H9 (cell line): ENCODE measurements around the gene KCNK16. TPM values are rescaled to one million over a fixed set of nuclear protein-coding genes. Genes with fewer than 3 reads are reported as not detected.

Experiments
- DNase-seq: peaks from one replicate; pipeline ENCODE4 v3.0.0-alpha.2; 2017
- H2AFZ ChIP-seq: one replicate; pipeline ENCODE4 v1.6.1; 2013; ENCODE audit warnings: mild to moderate bottlenecking, low read length, control low read depth, moderate library complexity
- H2AK5ac ChIP-seq: 2 replicates; pipeline ENCODE4 v1.6.1; 2013; ENCODE audit warnings: low read length, control low read depth, mixed read lengths; ENCODE audit not compliant: insufficient read length
- H2BK120ac ChIP-seq: one replicate; pipeline ENCODE4 v1.6.1; 2013; ENCODE audit warnings: low read depth, mild to moderate bottlenecking, low read length, control low read depth, inconsistent platforms; ENCODE audit not compliant: poor library complexity, severe bottlenecking
- H2BK12ac ChIP-seq: 2 replicates; pipeline ENCODE4 v1.6.1; 2013; ENCODE audit warnings: low read length, control low read depth, mixed read lengths, low read depth; ENCODE audit not compliant: insufficient read length
- H2BK15ac ChIP-seq: 2 replicates; pipeline ENCODE4 v1.6.1; 2013; ENCODE audit warnings: low read depth, low read length, control low read depth
- H2BK20ac ChIP-seq: one replicate; pipeline ENCODE4 v1.6.1; 2013; ENCODE audit warnings: low read depth, mild to moderate bottlenecking, low read length, control low read depth, inconsistent platforms; ENCODE audit not compliant: poor library complexity, severe bottlenecking
- H2BK5ac ChIP-seq: 2 replicates; pipeline ENCODE4 v1.6.1; 2013; ENCODE audit warnings: low read length, control low read depth, mixed read lengths; ENCODE audit not compliant: insufficient read length
- H3K14ac ChIP-seq: 2 replicates; pipeline ENCODE4 v1.6.1; 2013; ENCODE audit warnings: low read length, control low read depth; ENCODE audit not compliant: insufficient read depth
- H3K18ac ChIP-seq: 2 replicates; pipeline ENCODE4 v1.6.1; 2013; ENCODE audit warnings: low read depth, mild to moderate bottlenecking, mixed read lengths, low read length, control low read depth; ENCODE audit not compliant: insufficient read length
- H3K23ac ChIP-seq: 2 replicates; pipeline ENCODE4 v1.6.1; 2013; ENCODE audit warnings: low read length, control low read depth, mixed read lengths, low read depth; ENCODE audit not compliant: insufficient read length
- H3K23me2 ChIP-seq: 2 replicates; pipeline ENCODE4 v1.6.1; 2013; ENCODE audit warnings: low read depth, mild to moderate bottlenecking, mixed read lengths, low read length, control low read depth; ENCODE audit not compliant: insufficient read length, poor library complexity, severe bottlenecking
- H3K27ac ChIP-seq: 2 replicates; pipeline ENCODE4 v1.5.1; 2013; ENCODE audit warnings: low read length, control low read depth, mixed read lengths, low read depth; ENCODE audit not compliant: insufficient read length
- H3K27me3 ChIP-seq: 2 replicates; pipeline ENCODE4 v1.6.1; 2013; ENCODE audit warnings: low read length, control low read depth, inconsistent platforms; ENCODE audit not compliant: insufficient read depth
- H3K4ac ChIP-seq: 2 replicates; pipeline ENCODE4 v1.6.1; 2013; ENCODE audit warnings: low read depth, mild to moderate bottlenecking, control low read depth, inconsistent platforms, low read length, moderate library complexity
- H3K4me1 ChIP-seq: 2 replicates; pipeline ENCODE4 v1.6.1; 2013; ENCODE audit warnings: low read length, control low read depth, inconsistent platforms; ENCODE audit not compliant: insufficient read depth
- H3K4me2 ChIP-seq: 2 replicates; pipeline ENCODE4 v1.6.1; 2013; ENCODE audit warnings: low read length, control low read depth, mixed read lengths; ENCODE audit not compliant: insufficient read length, insufficient read depth
- H3K56ac ChIP-seq: 2 replicates; pipeline ENCODE4 v1.6.1; 2013; ENCODE audit warnings: low read depth, mild to moderate bottlenecking, mixed read lengths, low read length, control low read depth; ENCODE audit not compliant: insufficient read length
- H3K79me1 ChIP-seq: 2 replicates; pipeline ENCODE4 v1.6.1; 2013; ENCODE audit warnings: low read depth, mild to moderate bottlenecking, moderate library complexity, low read length, control low read depth, inconsistent platforms; ENCODE audit not compliant: insufficient read depth, poor library complexity, severe bottlenecking
- H3K79me2 ChIP-seq: 2 replicates; pipeline ENCODE4 v1.6.1; 2013; ENCODE audit warnings: low read length, control low read depth, inconsistent platforms; ENCODE audit not compliant: insufficient read depth
- H3K9ac ChIP-seq: 2 replicates; pipeline ENCODE4 v1.6.1; 2013; ENCODE audit warnings: low read length, control low read depth, mixed read lengths; ENCODE audit not compliant: insufficient read length; ENCODE audit errors: extremely low read depth
- H3K9me3 ChIP-seq: one replicate; pipeline ENCODE4 v1.6.1; 2013; ENCODE audit warnings: low read depth, low read length, inconsistent platforms; ENCODE audit not compliant: control insufficient read depth
- H3T11ph ChIP-seq: one replicate; pipeline ENCODE4 v1.6.1; 2013; ENCODE audit warnings: mild to moderate bottlenecking, low read length, control low read depth, inconsistent platforms
- H4K20me1 ChIP-seq: one replicate; pipeline ENCODE4 v1.6.1; 2013; ENCODE audit not compliant: control insufficient read depth, insufficient read length, insufficient read depth
- H4K5ac ChIP-seq: 2 replicates; pipeline ENCODE4 v1.6.1; 2013; ENCODE audit warnings: low read depth, mild to moderate bottlenecking, mixed read lengths, low read length, control low read depth; ENCODE audit not compliant: insufficient read length
- H4K8ac ChIP-seq: replicated peaks from 2 replicates; pipeline ENCODE4 v1.6.1; 2013; ENCODE audit warnings: low read length, control low read depth, mixed read lengths, low read depth; ENCODE audit not compliant: insufficient read length
- H4K91ac ChIP-seq: 2 replicates; pipeline ENCODE4 v1.6.1; 2013; ENCODE audit warnings: low read depth, mild to moderate bottlenecking, moderate library complexity, mixed read lengths, low read length, control low read depth; ENCODE audit not compliant: insufficient read length
- H3K27ac Mint-ChIP-seq, 3 experiments: 2 replicates in 2 of 3; 3 replicates in 1 of 3; pipeline ENCODE4 v1.8.0; 2020 to 2021; ENCODE audit warnings: mixed read lengths in 3 of 3, mild to moderate bottlenecking in 1 of 3, moderate library complexity in 1 of 3
- H3K27me3 Mint-ChIP-seq: 2 replicates; pipeline ENCODE4 v1.8.0; 2021; ENCODE audit warnings: low read depth, mild to moderate bottlenecking, moderate library complexity, mixed read lengths
- H3K36me3 Mint-ChIP-seq, 3 experiments: 2 replicates in 2 of 3; 3 replicates in 1 of 3; pipeline ENCODE4 v1.8.0; 2020 to 2021; ENCODE audit warnings: low read depth in 3 of 3, mixed read lengths in 3 of 3; ENCODE audit not compliant: insufficient read depth in 1 of 3
- H3K4me1 Mint-ChIP-seq, 2 experiments: 2 replicates each; pipeline ENCODE4 v1.8.0; 2020; ENCODE audit warnings: mixed read lengths in 2 of 2
- H3K4me3 Mint-ChIP-seq, 2 experiments: 2 replicates in 1 of 2; 3 replicates in 1 of 2; pipeline ENCODE4 v1.8.0; 2020 to 2021; ENCODE audit warnings: mild to moderate bottlenecking in 2 of 2, mixed read lengths in 2 of 2, moderate library complexity in 1 of 2
- H3K9me3 Mint-ChIP-seq, 2 experiments: 2 replicates in 1 of 2; 3 replicates in 1 of 2; pipeline ENCODE4 v1.8.0; 2020; ENCODE audit warnings: mild to moderate bottlenecking in 2 of 2, mixed read lengths in 2 of 2, moderate library complexity in 1 of 2
- WGBS: extraction: QIAGEN DNeasy Blood & Tissue Kit; methylation state at CpG from one replicate; pipeline ENCODE4 v1.1.7; 2013; ENCODE audit warnings: missing lambda C conversion rate, low lambda C conversion rate, mixed read lengths; ENCODE audit not compliant: insufficient read length; ENCODE audit errors: extremely low coverage; 5-methylcytosine and 5-hydroxymethylcytosine counted together
- total RNA-seq: library from RNA; stranded (reverse); gene quantifications from 2 replicates; pipeline ENCODE4 v1.2.1, GENCODE V29; 2021
- TF ChIP-seq, protein P1 (sequence below): fragments of 200-600 bp; sonication (generic); conservative IDR thresholded peaks from 3 replicates; pipeline ENCODE4 v1.8.0; 2021; ENCODE audit warnings: antibody characterized with exemption, mild to moderate bottlenecking

The KCNK16 gene
- total RNA-seq, 1 experiment from 2014 or later = not detected

DNA sequence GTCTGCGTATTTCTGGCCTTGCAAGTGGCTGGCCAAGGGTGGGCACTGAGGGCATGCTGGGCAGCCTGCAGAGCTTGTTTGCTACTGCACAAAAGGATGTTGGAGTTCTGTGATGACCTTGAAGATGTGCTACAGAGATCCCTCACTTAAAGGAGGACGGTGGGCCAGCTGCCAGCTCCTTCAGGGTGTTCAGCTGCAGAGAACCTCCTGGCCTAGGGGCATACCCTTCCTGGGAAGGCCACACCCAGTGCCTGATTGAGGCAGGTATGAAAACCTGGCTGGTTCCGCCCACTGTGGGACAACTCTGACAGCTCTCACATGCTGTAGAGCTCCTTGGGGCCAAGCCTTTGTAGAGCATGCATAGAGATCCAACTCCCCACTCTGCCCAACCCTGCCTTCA lies 5.2 kb downstream of the KCNK16 start:
- no CpG with 5 or more reads among the region's 3 CpGs for WGBS
- H3K4me3 Mint-ChIP-seq = no peak overlapping the region

More for the DNA sequence above, 5.2 kb downstream of the KCNK16 start:
- Histone ChIP-seq H3K4me2 (no peak overlapping the region), H3K56ac (no peak overlapping the region), H2AK5ac (no peak overlapping the region), H3K4me1 (no peaks in the 10 kb centered on the region), H3K9me3 (no peaks in the 10 kb centered on the region), H2BK12ac (no peak overlapping the region), H2BK5ac (no peak overlapping the region), H3T11ph (no peak overlapping the region), H3K14ac (no peak overlapping the region), H2BK120ac (no peak overlapping the region), H3K23ac (no peak overlapping the region), H3K79me1 (no peaks in the 10 kb centered on the region), H3K79me2 (no peaks in the 10 kb centered on the region), H3K9ac (no peak overlapping the region), H3K27me3 (peaks cover 29% of the 10 kb centered on the region), H4K91ac (no peak overlapping the region), H3K18ac (no peak overlapping the region), H4K5ac (no peak overlapping the region), H4K8ac (no peak overlapping the region), H2AFZ (no peak overlapping the region), H2BK20ac (no peak overlapping the region), H3K27ac (no peak overlapping the region), H2BK15ac (no peak overlapping the region), H3K23me2 (peaks cover 10% of the 10 kb centered on the region), H3K4ac (no peak overlapping the region), H4K20me1 (no peaks in the 10 kb centered on the region)
- H3K36me3 Mint-ChIP-seq = no peaks in the 10 kb centered on the region; a peak in 1 of 7 replicates
- no peak for DNase-seq
- no peak overlapping the region; a peak in 1 of 7 replicates for H3K27ac Mint-ChIP-seq
- peaks cover 72% of the 10 kb centered on the region for H3K27me3 Mint-ChIP-seq
- peaks cover 0 to 2% of the 10 kb centered on the region in 2 experiments; a peak in 1 of 4 replicates for H3K4me1 Mint-ChIP-seq
- TF ChIP-seq, protein P1, sequence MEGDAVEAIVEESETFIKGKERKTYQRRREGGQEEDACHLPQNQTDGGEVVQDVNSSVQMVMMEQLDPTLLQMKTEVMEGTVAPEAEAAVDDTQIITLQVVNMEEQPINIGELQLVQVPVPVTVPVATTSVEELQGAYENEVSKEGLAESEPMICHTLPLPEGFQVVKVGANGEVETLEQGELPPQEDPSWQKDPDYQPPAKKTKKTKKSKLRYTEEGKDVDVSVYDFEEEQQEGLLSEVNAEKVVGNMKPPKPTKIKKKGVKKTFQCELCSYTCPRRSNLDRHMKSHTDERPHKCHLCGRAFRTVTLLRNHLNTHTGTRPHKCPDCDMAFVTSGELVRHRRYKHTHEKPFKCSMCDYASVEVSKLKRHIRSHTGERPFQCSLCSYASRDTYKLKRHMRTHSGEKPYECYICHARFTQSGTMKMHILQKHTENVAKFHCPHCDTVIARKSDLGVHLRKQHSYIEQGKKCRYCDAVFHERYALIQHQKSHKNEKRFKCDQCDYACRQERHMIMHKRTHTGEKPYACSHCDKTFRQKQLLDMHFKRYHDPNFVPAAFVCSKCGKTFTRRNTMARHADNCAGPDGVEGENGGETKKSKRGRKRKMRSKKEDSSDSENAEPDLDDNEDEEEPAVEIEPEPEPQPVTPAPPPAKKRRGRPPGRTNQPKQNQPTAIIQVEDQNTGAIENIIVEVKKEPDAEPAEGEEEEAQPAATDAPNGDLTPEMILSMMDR = no peak
- no peaks in the 10 kb centered on the region; a peak in 2 of 5 replicates for H3K9me3 Mint-ChIP-seq
